Osteocyte (in vitro differentiated cells): ENCODE data around the gene CTTNBP2. TPM values are rescaled to one million over a fixed set of nuclear protein-coding genes. Genes with fewer than 3 reads are reported as not detected.

Experiments used
- DNase-seq: peaks from one replicate; pipeline ENCODE4 v3.0.0; 2021; ENCODE audit warnings: mixed read lengths; ENCODE audit not compliant: unreplicated experiment; ENCODE audit errors: extremely low spot score
- H3K27ac Mint-ChIP-seq: one replicate; pipeline ENCODE4 v1.8.0; 2021; ENCODE audit warnings: mild to moderate bottlenecking, mixed read lengths; ENCODE audit not compliant: unreplicated experiment
- H3K27me3 Mint-ChIP-seq: one replicate; pipeline ENCODE4 v1.8.0; 2021; ENCODE audit warnings: mixed read lengths; ENCODE audit not compliant: unreplicated experiment
- H3K36me3 Mint-ChIP-seq: one replicate; pipeline ENCODE4 v1.8.0; 2021; ENCODE audit warnings: mixed read lengths; ENCODE audit not compliant: unreplicated experiment
- H3K4me1 Mint-ChIP-seq: one replicate; pipeline ENCODE4 v1.8.0; 2021; ENCODE audit warnings: mixed read lengths; ENCODE audit not compliant: unreplicated experiment
- H3K4me3 Mint-ChIP-seq: one replicate; pipeline ENCODE4 v1.8.0; 2021; ENCODE audit warnings: mild to moderate bottlenecking, moderate library complexity, mixed read lengths; ENCODE audit not compliant: unreplicated experiment
- H3K9me3 Mint-ChIP-seq: one replicate; pipeline ENCODE4 v1.8.0; 2021; ENCODE audit warnings: mixed read lengths; ENCODE audit not compliant: unreplicated experiment
- total RNA-seq: library from RNA; stranded (reverse); gene quantifications from 2 replicates; pipeline ENCODE4 v1.2.1, GENCODE V29; 2021
- TF ChIP-seq, protein P1 (sequence below): fragments of 200-600 bp; sonication (generic); IDR thresholded peaks from 2 replicates; pipeline ENCODE4 v1.5.0; 2021; ENCODE audit warnings: antibody characterized with exemption, mild to moderate bottlenecking, moderate library complexity

The CTTNBP2 gene
- total RNA-seq, 1 donor from 2014 or later = 2.3 TPM

DNA sequence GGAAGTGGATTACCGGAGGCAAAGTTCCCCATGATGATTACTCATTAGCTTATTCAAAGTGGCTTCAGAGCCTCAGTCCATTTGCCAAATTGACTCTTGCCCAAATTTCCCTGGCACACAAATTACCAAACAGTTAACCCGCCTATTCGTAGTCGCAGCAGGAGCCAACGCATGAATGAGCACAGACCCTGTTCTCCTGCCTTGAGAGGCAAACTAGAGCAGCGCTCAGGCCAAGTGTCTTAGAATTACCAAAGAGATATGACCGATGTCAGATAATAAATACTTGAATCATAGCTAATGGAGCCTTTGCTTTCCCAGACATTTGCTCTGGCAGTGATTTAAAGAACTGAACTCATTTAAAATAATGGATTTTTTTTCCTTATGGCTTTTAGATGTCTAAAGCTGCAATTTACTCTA lies 64.9 kb downstream of the CTTNBP2 start:
- no peak for DNase-seq
- Mint-ChIP-seq H3K36me3 (no peaks in the 10 kb centered on the region), H3K27ac (no peak overlapping the region), H3K4me3 (no peak overlapping the region), H3K9me3 (no peaks in the 10 kb centered on the region), H3K27me3 (no peaks in the 10 kb centered on the region), H3K4me1 (peaks cover 4% of the 10 kb centered on the region)
- TF ChIP-seq, protein P1, sequence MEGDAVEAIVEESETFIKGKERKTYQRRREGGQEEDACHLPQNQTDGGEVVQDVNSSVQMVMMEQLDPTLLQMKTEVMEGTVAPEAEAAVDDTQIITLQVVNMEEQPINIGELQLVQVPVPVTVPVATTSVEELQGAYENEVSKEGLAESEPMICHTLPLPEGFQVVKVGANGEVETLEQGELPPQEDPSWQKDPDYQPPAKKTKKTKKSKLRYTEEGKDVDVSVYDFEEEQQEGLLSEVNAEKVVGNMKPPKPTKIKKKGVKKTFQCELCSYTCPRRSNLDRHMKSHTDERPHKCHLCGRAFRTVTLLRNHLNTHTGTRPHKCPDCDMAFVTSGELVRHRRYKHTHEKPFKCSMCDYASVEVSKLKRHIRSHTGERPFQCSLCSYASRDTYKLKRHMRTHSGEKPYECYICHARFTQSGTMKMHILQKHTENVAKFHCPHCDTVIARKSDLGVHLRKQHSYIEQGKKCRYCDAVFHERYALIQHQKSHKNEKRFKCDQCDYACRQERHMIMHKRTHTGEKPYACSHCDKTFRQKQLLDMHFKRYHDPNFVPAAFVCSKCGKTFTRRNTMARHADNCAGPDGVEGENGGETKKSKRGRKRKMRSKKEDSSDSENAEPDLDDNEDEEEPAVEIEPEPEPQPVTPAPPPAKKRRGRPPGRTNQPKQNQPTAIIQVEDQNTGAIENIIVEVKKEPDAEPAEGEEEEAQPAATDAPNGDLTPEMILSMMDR = no peak

DNA sequence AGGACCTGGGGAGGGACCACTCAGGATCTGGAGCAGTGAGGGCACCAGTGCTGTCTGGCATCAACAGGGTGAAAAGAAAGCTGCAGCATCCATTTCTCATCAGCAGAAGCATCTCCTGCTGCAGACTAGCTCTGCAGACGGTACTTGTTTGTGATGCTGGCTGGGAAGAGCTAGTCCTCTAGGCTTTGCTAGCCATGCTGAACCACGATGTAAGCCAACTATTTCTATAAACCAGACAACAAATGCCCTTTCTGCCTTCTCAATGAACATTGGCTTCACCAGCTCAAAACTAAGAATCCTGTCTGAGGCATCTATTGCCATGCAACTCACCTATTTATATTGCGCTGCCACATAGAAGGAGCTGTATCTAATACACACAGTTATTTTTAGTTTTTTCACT lies 65.6 kb downstream of the CTTNBP2 start:
- TF ChIP-seq, protein P1 = no peak
- Mint-ChIP-seq H3K4me1 (peaks cover 4% of the 10 kb centered on the region), H3K4me3 (no peak overlapping the region), H3K27me3 (no peaks in the 10 kb centered on the region), H3K9me3 (no peaks in the 10 kb centered on the region), H3K27ac (no peak overlapping the region), H3K36me3 (no peaks in the 10 kb centered on the region)
- DNase-seq = no peak

DNA sequence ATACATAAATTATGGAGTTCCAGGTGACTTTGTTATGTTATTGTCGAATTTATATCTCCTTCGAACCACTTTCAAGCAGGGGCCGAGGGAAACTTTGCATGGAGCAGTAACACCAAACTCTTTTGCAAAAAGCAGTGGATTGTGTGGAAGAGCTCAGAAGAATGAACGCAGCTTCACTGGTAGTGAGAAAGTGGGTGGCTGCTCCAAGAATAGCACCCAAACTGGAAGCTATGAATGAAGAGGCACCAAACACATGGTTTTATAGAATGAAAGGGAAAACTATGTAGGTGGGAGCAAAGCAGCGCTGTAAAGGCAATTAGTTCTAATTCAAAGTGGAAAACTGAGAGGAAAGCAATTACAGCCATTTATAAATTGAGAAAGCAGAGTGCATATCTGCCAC lies 67.2 kb downstream of the CTTNBP2 start:
- Mint-ChIP-seq H3K36me3 (no peaks in the 10 kb centered on the region), H3K4me1 (peaks cover 4% of the 10 kb centered on the region), H3K27me3 (no peaks in the 10 kb centered on the region), H3K27ac (no peak overlapping the region), H3K9me3 (no peaks in the 10 kb centered on the region), H3K4me3 (no peak overlapping the region)
- TF ChIP-seq, protein P1 = no peak
- DNase-seq = no peak

DNA sequence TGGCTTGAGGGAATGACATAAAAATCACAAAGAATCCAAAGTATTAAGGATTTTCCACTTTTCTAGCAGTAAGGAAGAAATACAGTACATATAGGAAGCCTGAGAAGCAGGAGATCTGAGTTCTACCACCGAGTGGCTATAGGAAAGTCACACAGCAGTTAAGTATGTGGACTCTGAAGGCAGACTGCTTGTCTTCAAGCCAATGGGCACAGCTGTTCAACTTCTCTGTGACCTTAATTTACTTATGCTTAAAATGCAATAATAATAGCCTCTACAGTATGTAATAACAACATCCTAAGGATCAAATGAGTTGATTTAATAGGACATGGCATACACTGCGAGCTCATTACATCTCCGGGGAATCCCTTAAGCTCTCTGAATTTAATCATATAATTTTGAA lies 68.0 kb downstream of the CTTNBP2 start:
- no peaks in the 10 kb centered on the region for H3K27me3 Mint-ChIP-seq
- DNase-seq = no peak
- no peak overlapping the region for H3K27ac Mint-ChIP-seq
- H3K36me3 Mint-ChIP-seq = no peaks in the 10 kb centered on the region
- TF ChIP-seq, protein P1 = no peak
- no peak overlapping the region for H3K4me3 Mint-ChIP-seq
- no peaks in the 10 kb centered on the region for H3K4me1 Mint-ChIP-seq
- no peaks in the 10 kb centered on the region for H3K9me3 Mint-ChIP-seq

DNA sequence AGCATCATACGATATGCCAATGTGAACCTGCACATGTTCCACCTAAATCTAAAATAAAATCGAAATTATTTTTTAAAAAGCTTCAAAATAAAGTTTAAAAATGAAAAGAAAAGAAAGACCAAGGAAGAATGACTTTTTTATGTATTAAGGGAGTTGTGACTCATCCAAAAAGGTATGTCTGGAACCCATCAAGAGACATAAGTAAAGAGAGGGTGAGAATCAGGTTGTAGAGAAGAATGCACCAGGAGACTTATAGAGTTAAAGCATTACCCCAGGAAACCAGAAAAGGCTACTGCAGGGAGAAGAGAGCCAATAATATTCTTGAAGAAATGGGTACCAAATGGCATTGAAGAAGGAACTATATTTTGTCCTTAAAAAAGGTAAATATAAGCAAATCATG lies 69.8 kb downstream of the CTTNBP2 start:
- Mint-ChIP-seq H3K27ac (no peak overlapping the region), H3K36me3 (no peaks in the 10 kb centered on the region), H3K9me3 (no peaks in the 10 kb centered on the region), H3K27me3 (no peaks in the 10 kb centered on the region), H3K4me1 (no peaks in the 10 kb centered on the region), H3K4me3 (no peak overlapping the region)
- TF ChIP-seq, protein P1 = no peak
- no peak for DNase-seq
